ENCODE data around the gene SMPD3. TPM values are rescaled to one million over a fixed set of nuclear protein-coding genes. Genes with fewer than 3 reads are reported as not detected.
"Not testable (repeated sequence)": the region's sequence is repeated elsewhere in the genome, so short reads cannot be mapped to it uniquely, and the experiment has no call there.

The SMPD3 gene
- not detected in 2 replicates for total RNA-seq

DNA sequence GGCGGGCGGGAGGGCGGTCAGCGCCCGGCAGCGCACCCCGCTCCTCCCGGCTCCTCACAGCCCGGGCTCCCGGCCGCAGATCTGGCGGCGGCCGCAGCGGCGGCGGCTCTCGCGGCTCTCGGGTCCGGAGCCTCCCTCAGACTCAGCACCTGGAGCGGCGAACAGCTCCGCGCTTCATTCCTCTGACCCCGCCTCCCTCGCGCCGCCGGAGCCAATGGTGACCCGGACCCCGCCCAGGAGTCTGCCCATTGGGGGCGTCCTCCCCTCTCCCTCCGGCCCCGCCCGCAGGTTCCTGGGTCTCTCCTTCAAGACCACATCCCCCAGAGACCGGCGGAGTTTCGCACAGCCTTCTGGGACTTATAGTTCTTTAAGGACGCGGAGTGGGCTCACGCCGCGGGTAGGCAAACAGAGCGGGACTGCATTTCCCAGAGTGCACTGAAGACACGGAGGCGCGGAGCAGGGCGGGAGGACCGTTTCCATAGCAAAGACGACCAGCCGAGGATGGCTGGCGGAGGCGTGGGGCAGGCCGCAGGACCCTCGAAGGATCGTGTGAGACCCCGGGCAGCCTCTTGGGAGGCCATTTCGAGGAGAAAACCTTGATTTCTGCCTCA is at the start of gene SMPD3:
SMPD3 (minus strand) TSS at position 149 of the 611 bp plus-strand sequence. CDS start 76,327 bp downstream, outside the sequence.
- DNase-seq (ENCODE audit: extremely low read depth, low read depth, low spot score) = peak; percentile 88

DNA sequence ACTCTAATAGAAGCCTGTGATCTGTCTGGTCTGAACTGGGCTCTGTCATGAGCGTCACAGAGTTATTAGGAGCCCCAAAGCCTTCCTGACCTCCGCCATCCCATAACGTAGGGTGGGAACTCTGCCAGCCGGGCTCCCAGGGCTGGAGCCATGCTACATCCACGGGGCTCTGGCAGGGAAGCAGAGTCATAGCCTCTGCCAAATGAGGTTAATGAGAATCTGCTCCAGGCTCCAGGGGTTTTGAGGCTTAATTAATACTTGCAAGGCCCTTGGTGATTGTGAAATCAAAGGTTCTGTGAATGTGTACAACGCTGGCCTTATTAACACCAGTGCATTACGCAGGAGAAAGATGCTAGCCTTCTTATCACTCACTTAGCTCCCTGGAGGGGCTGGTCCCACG is 48.4 kb upstream of the SMPD3 start:
- DNase-seq (ENCODE audit: extremely low read depth, low read depth, low spot score) = no peak

DNA sequence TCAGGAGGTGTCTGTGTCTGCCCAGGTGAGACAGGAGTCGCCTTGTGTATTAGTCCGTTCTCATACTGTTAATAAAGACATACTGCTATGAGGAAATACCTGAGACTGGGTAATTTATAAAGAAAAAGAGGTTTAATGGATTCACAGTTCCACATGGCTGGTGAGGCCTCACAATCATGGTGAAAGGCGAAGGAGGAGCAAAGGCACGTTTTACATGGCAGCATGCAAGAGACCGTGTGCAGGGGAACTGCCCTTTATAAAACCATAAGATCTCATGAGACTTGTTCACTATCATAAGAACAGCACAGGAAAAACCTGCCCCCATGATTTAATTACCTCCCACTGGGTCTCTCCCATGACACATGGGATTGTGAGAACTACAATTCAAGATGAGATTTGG is 46.0 kb upstream of the SMPD3 start:
- DNase-seq (ENCODE audit: extremely low read depth, low read depth, low spot score) = not testable (repeated sequence)

DNA sequence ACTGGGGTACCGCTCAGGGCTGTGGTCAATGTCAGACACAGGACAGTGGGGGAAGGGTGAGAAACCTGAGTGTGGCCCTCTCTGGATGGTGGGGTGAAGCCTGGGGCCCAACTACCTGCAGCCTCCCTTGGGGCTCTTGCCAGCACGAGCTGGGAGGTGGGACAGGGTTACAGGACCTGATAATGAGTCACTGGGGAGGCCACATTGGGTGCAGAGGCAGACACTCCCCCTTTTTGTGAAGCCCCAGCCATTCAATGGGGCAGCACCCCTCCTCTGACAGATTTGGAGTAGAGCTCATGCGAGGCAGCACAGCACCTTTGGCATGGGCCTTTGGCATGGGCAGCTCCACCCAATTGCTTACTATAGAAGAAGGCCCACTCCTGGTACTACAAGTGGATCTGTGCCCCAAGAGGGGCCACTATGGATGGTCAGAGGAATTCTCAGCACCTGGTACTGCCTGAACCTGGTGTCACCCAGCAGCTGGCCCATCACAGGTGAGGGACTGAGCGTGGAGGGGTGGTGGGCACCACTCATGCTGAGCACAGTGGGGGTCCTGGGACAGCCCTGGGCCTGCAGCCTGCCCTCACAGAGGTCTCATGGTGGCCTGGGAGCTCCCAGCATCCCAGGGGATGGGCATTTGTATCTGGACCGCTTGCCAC is 45.2 kb upstream of the SMPD3 start:
- no peak for DNase-seq (ENCODE audit: extremely low read depth, low read depth, low spot score)

DNA sequence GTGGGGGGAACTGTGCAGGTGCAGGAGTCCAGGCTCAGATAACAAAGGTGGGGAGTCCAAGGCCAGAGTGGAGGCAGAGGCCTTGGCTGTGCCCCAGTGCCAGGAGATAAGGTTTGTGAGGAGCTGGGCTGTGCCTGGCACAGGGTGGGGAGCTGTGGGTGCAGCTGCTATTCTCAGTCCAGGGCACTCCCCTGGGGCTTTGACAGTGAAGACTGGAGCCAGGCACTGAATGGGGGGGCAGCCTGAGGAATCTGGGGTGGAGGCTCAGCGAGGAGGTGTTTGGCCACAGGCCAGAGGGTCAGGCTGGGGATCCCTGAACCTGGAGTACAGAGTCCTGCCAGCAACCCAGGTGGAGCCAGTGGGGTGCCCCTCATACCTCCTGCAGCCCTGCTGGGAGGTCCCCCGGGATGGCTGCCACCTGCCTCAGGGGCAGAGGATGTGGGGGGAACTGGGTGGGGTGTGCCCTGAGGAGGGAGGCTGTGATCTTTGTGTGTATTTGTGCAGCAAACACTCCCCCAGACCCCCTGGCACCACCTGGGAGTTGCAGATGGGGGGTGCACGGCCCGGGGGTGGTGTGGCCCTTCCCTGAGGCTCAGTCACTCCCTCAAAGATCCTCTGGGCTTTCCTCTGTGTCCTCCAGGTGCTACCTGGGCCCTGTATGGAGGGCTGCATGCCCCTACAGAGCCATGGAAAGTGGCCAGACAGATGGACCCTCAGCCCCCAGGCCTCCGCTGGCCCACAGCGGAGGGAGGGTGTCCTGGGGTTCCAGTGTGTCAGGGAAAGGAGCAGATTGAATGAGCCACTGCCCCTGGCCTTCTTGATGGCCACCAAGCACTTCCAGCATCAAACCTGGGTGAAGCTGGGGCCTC is 44.5 kb upstream of the SMPD3 start:
- DNase-seq (ENCODE audit: extremely low read depth, low read depth, low spot score) = no peak

GRCh38 chr16:68492151-68492542 is 43.8 kb upstream of the SMPD3 start:
- DNase-seq (ENCODE audit: extremely low read depth, low read depth, low spot score) = no peak

DNA sequence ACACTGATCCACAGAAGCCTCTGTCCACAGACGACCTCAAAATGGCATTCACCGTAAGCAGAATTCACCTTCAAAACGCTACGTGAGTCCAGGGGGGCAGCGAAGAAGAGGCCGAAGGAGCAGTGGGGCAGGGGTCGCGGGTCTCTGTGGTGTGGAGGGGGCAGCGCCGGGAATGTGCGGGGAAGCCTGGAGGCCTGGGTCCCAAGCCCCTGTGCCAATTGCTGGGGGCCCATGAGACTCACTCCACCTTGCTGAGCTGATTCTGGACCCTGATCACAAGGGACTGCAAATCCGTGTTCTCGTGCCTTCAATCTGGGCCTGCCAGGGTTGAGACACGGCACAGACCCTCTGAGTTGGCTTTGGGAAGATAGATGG is 43.3 kb upstream of the SMPD3 start:
- DNase-seq (ENCODE audit: extremely low read depth, low read depth, low spot score) = no peak

DNA sequence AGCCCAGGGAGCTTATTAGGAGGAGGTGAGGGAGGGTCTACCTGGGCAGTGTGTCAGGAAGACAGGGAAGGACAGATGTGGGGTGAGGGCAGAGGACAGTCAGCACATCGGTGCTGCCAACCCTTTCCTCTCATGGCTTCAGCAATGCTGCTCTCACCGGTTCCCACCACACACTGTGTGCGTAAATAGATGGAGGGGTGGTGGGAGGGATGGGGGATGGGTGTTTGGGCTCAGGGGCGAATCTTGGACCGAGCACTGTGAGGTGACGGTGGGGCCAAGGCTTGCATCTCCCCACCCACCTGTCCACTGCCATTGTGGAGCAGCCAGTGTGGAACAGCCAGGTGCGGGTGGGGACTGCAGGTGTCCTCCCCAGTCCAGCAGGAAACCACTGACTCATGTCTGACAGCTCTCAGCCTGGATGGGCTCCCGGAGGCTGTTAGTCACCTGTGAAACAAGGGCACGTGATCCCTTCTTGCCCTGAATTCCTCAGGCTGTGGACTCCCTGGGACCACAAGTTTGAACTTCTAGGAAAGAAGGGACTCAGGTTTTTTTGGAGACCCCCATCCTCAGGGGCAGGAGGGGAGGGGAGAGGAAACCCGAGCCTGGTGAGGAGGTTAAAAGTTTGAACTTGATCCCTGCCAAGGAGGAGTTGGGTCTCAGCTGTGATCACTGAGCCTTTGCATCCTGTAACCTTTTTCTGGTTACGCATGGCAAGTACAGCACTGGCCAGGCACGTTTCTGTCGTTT is 42.7 kb upstream of the SMPD3 start:
- no peak for DNase-seq (ENCODE audit: extremely low read depth, low read depth, low spot score)

- no peak for DNase-seq (ENCODE audit: extremely low read depth, low read depth, low spot score)
These were observed 42.0 kb upstream of the SMPD3 start for GRCh38 chr16:68490358-68490757.

DNA sequence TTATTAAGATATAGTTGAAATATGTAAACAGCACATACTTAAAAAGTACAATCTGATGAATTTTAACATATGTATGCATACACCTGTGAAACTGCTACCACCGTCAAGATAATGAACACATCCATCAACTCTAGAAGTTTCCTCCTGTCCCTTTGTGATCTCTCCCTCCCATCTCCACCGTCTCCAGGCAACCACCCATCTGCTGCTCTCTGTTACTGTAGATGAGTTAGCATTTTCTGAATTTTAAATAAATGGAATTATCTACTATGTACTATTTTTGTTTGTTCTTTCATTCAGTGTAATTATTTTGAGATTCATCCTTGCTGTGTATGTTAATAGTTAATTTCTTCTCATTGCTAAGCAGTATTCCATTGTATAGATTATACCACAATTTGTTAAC is 40.2 kb upstream of the SMPD3 start:
- DNase-seq (ENCODE audit: extremely low read depth, low read depth, low spot score) = no peak

DNA sequence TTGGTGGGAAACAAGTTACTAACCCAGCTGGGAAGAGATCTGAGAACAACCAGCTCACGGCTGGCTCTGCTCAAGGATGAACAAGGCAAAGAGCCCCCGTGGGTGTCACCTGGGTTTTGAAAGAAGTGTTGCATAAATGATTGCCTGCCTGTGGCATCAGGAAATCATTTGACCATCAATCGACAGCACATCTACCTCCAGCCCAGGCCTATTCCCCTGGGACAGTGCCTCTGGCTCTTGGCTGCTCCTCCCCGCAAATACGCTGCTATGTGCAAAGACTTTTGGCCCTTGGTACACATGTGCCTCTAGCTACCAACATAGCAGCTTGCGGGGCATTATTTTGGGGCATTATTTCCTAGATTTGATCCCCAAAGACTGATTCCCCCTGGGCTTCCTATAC is 39.4 kb upstream of the SMPD3 start:
- no peak for DNase-seq (ENCODE audit: extremely low read depth, low read depth, low spot score)

DNA sequence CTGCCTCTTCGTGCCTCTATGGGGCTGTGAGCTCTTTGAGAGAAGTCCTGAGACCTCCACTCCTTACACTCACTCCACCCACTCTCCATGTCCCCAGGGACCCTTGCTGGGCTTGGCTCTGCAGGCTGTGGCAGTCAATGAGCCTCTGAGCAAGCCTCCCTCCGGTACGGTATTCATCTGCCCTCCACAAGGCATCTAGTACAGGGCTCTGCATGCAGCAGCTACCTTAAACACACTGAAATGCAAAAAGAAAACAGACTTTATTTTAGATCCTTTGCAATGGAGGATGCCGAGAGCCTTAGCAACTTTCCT is 38.9 kb upstream of the SMPD3 start:
- DNase-seq (ENCODE audit: extremely low read depth, low read depth, low spot score) = no peak

GRCh38 chr16:68486502-68487202 is 38.3 kb upstream of the SMPD3 start:
- DNase-seq (ENCODE audit: extremely low read depth, low read depth, low spot score) = no peak

DNA sequence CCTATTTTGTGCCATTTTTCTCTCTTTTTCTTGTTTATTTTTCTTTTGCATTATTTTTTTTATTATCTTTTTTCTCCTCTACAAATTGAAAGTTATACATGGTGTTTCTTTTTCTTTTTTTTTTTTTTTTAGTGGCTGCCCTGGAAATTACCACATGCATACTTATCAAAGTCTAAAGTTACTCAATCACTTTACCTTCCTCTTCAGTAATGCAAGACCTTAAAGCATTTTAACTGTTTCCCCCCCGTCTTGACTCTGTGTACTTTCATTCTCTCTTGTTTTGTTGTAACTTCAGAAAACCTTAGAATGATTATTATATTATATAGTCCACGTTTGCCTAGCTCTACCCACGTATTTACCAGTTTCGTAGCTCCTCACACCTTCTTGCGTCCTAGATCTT is 33.3 kb upstream of the SMPD3 start:
- DNase-seq (ENCODE audit: extremely low read depth, low read depth, low spot score) = no peak

- DNase-seq (ENCODE audit: extremely low read depth, low read depth, low spot score) = no peak
These were observed 32.0 kb upstream of the SMPD3 start for GRCh38 chr16:68480084-68480995.

DNA sequence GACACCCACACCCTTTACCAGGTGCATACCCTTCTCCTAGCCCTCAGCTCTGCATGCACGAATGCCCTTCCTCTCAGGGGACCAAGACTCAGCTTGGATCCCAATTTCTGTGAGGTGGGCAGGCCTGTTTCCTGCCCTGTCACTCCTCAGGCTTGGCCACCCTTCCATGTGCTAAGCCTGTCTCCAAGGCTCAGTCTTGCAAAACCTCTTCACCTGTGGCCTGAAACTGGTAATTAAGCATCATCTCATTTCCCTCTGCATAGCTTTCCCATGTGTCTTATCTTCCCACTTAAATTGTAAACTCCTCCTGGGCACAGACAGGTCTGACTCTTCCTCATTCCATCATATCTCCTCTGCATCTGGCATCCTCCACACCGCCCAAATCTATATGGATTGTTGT is 31.0 kb upstream of the SMPD3 start:
- no peak for DNase-seq (ENCODE audit: extremely low read depth, low read depth, low spot score)

GRCh38 chr16:68478526-68479250 is 30.4 kb upstream of the SMPD3 start:
- no peak for DNase-seq (ENCODE audit: extremely low read depth, low read depth, low spot score)

- DNase-seq (ENCODE audit: extremely low read depth, low read depth, low spot score) = no peak
These were observed 26.8 kb upstream of the SMPD3 start for GRCh38 chr16:68475071-68475470.

All from glomerular endothelial cell (primary cell).